ENCODE results near the gene ARAP2.

DNA sequence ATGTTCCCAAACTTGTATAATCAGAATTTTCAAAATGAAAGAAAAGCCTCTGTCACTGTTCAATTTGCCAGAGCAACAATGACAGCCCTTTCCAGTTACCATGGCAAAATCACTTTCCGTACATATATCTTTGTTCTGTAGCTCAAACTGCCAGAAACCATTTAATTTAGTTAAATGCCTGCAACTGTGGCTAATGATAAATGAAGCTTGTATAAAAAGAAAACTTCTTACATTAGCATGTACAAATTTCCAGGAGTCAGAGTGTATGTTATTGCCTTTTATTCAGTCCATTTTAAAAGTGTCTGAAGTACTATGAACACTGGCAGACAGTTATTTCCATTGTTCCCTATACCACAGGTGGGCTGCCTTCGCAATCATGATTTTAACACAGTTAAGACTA is 30.3 kb downstream of the ARAP2 start:
- TF ChIP-seq CREB1 (CRISPR knock-in tag; IDR thresholded peaks at IDR 0.05; ENCODE audit: low read depth): no peak
- TF ChIP-seq, protein P1, sequence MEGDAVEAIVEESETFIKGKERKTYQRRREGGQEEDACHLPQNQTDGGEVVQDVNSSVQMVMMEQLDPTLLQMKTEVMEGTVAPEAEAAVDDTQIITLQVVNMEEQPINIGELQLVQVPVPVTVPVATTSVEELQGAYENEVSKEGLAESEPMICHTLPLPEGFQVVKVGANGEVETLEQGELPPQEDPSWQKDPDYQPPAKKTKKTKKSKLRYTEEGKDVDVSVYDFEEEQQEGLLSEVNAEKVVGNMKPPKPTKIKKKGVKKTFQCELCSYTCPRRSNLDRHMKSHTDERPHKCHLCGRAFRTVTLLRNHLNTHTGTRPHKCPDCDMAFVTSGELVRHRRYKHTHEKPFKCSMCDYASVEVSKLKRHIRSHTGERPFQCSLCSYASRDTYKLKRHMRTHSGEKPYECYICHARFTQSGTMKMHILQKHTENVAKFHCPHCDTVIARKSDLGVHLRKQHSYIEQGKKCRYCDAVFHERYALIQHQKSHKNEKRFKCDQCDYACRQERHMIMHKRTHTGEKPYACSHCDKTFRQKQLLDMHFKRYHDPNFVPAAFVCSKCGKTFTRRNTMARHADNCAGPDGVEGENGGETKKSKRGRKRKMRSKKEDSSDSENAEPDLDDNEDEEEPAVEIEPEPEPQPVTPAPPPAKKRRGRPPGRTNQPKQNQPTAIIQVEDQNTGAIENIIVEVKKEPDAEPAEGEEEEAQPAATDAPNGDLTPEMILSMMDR (conservative IDR thresholded peaks at IDR 0.05; ENCODE audit: low read depth in 2 of 2): no peak
- TF ChIP-seq POLR2AphosphoS5 (IDR thresholded peaks at IDR 0.05; ENCODE audit: low read depth): no peak
- TF ChIP-seq JUNB (IDR thresholded peaks at IDR 0.05; ENCODE audit: unreplicated experiment): no peak
- TF ChIP-seq EZH2 (IDR thresholded peaks at IDR 0.05; ENCODE audit: low read depth, unreplicated experiment): no peak
- TF ChIP-seq EZH2phosphoT487 (IDR thresholded peaks at IDR 0.05; ENCODE audit: unreplicated experiment): no peak
- TF ChIP-seq, protein P2, sequence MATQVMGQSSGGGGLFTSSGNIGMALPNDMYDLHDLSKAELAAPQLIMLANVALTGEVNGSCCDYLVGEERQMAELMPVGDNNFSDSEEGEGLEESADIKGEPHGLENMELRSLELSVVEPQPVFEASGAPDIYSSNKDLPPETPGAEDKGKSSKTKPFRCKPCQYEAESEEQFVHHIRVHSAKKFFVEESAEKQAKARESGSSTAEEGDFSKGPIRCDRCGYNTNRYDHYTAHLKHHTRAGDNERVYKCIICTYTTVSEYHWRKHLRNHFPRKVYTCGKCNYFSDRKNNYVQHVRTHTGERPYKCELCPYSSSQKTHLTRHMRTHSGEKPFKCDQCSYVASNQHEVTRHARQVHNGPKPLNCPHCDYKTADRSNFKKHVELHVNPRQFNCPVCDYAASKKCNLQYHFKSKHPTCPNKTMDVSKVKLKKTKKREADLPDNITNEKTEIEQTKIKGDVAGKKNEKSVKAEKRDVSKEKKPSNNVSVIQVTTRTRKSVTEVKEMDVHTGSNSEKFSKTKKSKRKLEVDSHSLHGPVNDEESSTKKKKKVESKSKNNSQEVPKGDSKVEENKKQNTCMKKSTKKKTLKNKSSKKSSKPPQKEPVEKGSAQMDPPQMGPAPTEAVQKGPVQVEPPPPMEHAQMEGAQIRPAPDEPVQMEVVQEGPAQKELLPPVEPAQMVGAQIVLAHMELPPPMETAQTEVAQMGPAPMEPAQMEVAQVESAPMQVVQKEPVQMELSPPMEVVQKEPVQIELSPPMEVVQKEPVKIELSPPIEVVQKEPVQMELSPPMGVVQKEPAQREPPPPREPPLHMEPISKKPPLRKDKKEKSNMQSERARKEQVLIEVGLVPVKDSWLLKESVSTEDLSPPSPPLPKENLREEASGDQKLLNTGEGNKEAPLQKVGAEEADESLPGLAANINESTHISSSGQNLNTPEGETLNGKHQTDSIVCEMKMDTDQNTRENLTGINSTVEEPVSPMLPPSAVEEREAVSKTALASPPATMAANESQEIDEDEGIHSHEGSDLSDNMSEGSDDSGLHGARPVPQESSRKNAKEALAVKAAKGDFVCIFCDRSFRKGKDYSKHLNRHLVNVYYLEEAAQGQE (IDR thresholded peaks at IDR 0.05; ENCODE audit: unreplicated experiment): no peak
- TF ChIP-seq, protein P3, sequence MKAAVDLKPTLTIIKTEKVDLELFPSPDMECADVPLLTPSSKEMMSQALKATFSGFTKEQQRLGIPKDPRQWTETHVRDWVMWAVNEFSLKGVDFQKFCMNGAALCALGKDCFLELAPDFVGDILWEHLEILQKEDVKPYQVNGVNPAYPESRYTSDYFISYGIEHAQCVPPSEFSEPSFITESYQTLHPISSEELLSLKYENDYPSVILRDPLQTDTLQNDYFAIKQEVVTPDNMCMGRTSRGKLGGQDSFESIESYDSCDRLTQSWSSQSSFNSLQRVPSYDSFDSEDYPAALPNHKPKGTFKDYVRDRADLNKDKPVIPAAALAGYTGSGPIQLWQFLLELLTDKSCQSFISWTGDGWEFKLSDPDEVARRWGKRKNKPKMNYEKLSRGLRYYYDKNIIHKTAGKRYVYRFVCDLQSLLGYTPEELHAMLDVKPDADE (IDR thresholded peaks at IDR 0.05): no peak
- no peak for TF ChIP-seq STAT1 (IDR thresholded peaks at IDR 0.05; ENCODE audit: unreplicated experiment)
- no peak for TF ChIP-seq ZNF114 (CRISPR knock-in tag; IDR thresholded peaks at IDR 0.05)
- TF ChIP-seq, protein P4, sequence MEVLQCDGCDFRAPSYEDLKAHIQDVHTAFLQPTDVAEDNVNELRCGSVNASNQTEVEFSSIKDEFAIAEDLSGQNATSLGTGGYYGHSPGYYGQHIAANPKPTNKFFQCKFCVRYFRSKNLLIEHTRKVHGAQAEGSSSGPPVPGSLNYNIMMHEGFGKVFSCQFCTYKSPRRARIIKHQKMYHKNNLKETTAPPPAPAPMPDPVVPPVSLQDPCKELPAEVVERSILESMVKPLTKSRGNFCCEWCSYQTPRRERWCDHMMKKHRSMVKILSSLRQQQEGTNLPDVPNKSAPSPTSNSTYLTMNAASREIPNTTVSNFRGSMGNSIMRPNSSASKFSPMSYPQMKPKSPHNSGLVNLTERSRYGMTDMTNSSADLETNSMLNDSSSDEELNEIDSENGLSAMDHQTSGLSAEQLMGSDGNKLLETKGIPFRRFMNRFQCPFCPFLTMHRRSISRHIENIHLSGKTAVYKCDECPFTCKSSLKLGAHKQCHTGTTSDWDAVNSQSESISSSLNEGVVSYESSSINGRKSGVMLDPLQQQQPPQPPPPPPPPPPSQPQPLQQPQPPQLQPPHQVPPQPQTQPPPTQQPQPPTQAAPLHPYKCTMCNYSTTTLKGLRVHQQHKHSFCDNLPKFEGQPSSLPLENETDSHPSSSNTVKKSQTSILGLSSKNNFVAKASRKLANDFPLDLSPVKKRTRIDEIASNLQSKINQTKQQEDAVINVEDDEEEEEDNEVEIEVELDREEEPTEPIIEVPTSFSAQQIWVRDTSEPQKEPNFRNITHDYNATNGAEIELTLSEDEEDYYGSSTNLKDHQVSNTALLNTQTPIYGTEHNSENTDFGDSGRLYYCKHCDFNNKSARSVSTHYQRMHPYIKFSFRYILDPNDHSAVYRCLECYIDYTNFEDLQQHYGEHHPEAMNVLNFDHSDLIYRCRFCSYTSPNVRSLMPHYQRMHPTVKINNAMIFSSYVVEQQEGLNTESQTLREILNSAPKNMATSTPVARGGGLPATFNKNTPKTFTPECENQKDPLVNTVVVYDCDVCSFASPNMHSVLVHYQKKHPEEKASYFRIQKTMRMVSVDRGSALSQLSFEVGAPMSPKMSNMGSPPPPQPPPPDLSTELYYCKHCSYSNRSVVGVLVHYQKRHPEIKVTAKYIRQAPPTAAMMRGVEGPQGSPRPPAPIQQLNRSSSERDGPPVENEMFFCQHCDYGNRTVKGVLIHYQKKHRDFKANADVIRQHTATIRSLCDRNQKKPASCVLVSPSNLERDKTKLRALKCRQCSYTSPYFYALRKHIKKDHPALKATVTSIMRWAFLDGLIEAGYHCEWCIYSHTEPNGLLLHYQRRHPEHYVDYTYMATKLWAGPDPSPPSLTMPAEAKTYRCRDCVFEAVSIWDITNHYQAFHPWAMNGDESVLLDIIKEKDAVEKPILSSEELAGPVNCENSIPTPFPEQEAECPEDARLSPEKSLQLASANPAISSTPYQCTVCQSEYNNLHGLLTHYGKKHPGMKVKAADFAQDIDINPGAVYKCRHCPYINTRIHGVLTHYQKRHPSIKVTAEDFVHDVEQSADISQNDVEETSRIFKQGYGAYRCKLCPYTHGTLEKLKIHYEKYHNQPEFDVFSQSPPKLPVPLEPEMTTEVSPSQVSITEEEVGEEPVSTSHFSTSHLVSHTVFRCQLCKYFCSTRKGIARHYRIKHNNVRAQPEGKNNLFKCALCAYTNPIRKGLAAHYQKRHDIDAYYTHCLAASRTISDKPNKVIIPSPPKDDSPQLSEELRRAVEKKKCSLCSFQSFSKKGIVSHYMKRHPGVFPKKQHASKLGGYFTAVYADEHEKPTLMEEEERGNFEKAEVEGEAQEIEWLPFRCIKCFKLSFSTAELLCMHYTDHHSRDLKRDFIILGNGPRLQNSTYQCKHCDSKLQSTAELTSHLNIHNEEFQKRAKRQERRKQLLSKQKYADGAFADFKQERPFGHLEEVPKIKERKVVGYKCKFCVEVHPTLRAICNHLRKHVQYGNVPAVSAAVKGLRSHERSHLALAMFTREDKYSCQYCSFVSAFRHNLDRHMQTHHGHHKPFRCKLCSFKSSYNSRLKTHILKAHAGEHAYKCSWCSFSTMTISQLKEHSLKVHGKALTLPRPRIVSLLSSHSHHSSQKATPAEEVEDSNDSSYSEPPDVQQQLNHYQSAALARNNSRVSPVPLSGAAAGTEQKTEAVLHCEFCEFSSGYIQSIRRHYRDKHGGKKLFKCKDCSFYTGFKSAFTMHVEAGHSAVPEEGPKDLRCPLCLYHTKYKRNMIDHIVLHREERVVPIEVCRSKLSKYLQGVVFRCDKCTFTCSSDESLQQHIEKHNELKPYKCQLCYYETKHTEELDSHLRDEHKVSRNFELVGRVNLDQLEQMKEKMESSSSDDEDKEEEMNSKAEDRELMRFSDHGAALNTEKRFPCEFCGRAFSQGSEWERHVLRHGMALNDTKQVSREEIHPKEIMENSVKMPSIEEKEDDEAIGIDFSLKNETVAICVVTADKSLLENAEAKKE (CRISPR knock-in tag; IDR thresholded peaks at IDR 0.05): no peak
- no peak for TF ChIP-seq ZNF331 (CRISPR knock-in tag; IDR thresholded peaks at IDR 0.05; ENCODE audit: low read depth)

All from GM23338 (cell line).